GM19397 (cell line): ENCODE results near the gene SWSAP1.
"Not testable (repeated sequence)": the region's sequence is repeated elsewhere in the genome, so short reads cannot be mapped to it uniquely, and the experiment has no call there.

Source experiments
- ATAC-seq: cut with Tn5 transposase; IDR thresholded peaks from one replicate; pipeline ENCODE4 v1.9.1; 2021; ENCODE audit warnings: mild to moderate bottlenecking, moderate library complexity; ENCODE audit not compliant: unreplicated experiment

The SWSAP1 gene

GRCh38 chr19:11378319-11379189 lies 4.1 kb downstream of the SWSAP1 start:
- no peak for ATAC-seq

GRCh38 chr19:11379269-11379845 lies 4.9 kb downstream of the SWSAP1 start:
- ATAC-seq = not testable (repeated sequence)

- no peak for ATAC-seq
Measured at GRCh38 chr19:11379857-11380350, 5.4 kb downstream of the SWSAP1 start.

- ATAC-seq = peak; percentile 82
Measured at GRCh38 chr19:11380653-11381537, 6.4 kb downstream of the SWSAP1 start.

GRCh38 chr19:11382898-11383705 lies 8.6 kb downstream of the SWSAP1 start:
- ATAC-seq = no peak

GRCh38 chr19:11383706-11384048 lies 9.2 kb downstream of the SWSAP1 start:
- no peak for ATAC-seq

- ATAC-seq = no peak
Measured at GRCh38 chr19:11384778-11385129, 10.3 kb downstream of the SWSAP1 start.

- ATAC-seq = no peak
Measured at GRCh38 chr19:11387162-11388034, 12.9 kb downstream of the SWSAP1 start.

- ATAC-seq = no peak
Measured at GRCh38 chr19:11390359-11390758, 15.9 kb downstream of the SWSAP1 start.

GRCh38 chr19:11390933-11391680 lies 16.6 kb downstream of the SWSAP1 start:
- no peak for ATAC-seq

- no peak for ATAC-seq
Measured at GRCh38 chr19:11397089-11397610, 22.7 kb downstream of the SWSAP1 start.

- ATAC-seq = no peak
Measured at GRCh38 chr19:11399667-11400066, 25.2 kb downstream of the SWSAP1 start.

GRCh38 chr19:11400798-11401197 lies 26.3 kb downstream of the SWSAP1 start:
- no peak for ATAC-seq

GRCh38 chr19:11401808-11402543 lies 27.5 kb downstream of the SWSAP1 start:
- no peak for ATAC-seq

- ATAC-seq = no peak
Measured at GRCh38 chr19:11404588-11405222, 30.2 kb downstream of the SWSAP1 start.

- ATAC-seq = no peak
Measured at GRCh38 chr19:11405846-11406643, 31.6 kb downstream of the SWSAP1 start.
